ENCODE data around the gene KIFC3.

Gene KIFC3

GRCh38 chr16:57711346-57711745, 90.9 kb downstream of the KIFC3 start:
- no peak for DNase-seq

GRCh38 chr16:57709663-57710062, 92.6 kb downstream of the KIFC3 start:
- DNase-seq: no peak
